Caki2 (cell line): Measurements from ENCODE around the gene LZTFL1. TPM values are rescaled to one million over a fixed set of nuclear protein-coding genes. Genes with fewer than 3 reads are reported as not detected.
"Not testable (repeated sequence)": the region's sequence is repeated elsewhere in the genome, so short reads cannot be mapped to it uniquely, and the experiment has no call there.

ENCODE experiments used
- DNase-seq: peaks from one replicate; pipeline ENCODE4 v3.0.0-alpha.2; 2015; ENCODE audit warnings: low read depth
- in situ Hi-C: cut with HindIII; loops from 2 replicates; pipeline ENCODE4 v1.10.0; 2016; ENCODE audit warnings: low sequenced_read_pairs, low pct_unique_long_range_greater_than_20kb, mixed read lengths
- total RNA-seq: library from RNA; depleted of rRNA; stranded (reverse); fragments of >200 nt; shearing (Covaris generic); gene quantifications from 2 replicates; pipeline ENCODE4 v1.2.3, GENCODE V29; 2014; ENCODE audit warnings: low replicate concordance

The LZTFL1 gene
- total RNA-seq, 1 experiment from 2014 or later = 39.5 TPM

DNA sequence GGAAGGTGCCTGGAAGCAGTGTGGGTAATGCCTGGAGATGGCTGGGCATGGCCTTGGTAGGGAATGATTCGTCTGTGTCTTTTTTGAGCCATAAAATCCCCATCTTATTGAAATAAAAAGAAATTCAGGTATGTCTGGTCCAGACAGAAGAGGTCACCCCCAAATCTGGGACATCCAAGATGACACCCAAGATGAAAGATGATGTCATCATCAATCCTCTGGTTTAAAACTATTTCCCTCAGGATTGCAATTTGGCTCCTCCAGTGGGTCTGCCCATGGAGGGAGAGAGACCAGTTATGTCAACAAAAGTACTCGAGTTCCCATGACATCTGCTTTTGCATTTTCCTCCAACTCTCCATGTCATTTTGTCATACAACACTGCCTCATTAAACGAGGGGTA, 27.7 kb upstream of the LZTFL1 start:
- DNase-seq = no peak
- in situ Hi-C loops = no loop called here

DNA sequence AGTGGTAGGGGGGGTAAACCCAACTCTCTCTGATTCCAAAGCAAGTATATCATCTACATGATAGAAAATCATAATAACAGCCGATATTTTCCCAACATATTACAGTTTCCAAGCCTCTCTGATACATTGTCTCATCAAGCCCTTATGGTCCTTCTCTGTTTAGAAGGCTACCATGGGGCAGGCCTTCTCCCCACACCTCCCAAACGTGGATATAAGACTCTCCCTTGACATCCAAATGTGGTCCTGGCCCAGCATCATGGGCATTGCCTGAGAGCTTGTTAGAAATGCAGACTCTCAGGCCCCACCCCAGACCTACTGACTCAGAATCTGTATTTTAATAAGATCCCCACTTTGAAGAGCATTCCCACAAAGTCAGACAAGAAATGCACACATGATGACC, 26.7 kb upstream of the LZTFL1 start:
- in situ Hi-C loops = no loop called here
- no peak for DNase-seq

DNA sequence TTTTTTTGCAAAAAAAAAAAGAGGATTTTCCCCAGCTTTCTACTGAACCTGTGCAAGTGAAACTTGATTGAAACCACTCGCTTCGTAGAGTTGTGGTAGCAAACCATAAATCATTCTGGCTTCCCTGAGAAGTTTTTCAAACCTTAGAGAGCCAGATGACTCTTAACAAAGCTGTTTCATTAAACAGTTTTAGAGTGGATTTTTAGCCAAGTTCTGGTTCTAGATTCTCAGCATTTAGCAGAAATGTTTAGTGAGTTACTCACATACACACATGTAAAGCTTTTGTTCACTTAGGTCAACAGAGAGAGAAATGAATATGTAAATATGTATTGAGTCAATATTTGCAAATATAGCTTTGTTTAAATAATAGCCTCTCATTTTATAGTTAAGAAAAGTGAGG, 26.3 kb upstream of the LZTFL1 start:
- DNase-seq = no peak
- in situ Hi-C loops = no loop called here

DNA sequence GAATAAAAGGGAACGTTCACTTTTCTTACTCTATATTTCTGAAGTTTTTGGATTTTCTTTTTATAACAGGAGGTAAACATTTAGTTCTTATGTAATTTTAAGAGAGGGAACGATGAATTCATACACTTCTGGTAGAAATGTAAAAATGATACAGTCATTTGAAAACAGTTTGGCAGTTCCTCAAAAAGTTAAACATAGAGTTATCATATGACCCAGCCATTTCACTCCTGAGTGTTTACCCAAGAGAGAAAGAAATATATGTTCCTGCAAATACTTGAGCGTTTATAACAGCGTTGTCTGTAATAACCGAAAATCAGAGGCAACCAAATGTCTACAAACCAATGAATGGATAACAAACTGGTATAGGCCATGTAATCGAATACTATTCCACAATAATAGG, 23.6 kb upstream of the LZTFL1 start:
- in situ Hi-C loops = no loop called here
- DNase-seq = no peak

DNA sequence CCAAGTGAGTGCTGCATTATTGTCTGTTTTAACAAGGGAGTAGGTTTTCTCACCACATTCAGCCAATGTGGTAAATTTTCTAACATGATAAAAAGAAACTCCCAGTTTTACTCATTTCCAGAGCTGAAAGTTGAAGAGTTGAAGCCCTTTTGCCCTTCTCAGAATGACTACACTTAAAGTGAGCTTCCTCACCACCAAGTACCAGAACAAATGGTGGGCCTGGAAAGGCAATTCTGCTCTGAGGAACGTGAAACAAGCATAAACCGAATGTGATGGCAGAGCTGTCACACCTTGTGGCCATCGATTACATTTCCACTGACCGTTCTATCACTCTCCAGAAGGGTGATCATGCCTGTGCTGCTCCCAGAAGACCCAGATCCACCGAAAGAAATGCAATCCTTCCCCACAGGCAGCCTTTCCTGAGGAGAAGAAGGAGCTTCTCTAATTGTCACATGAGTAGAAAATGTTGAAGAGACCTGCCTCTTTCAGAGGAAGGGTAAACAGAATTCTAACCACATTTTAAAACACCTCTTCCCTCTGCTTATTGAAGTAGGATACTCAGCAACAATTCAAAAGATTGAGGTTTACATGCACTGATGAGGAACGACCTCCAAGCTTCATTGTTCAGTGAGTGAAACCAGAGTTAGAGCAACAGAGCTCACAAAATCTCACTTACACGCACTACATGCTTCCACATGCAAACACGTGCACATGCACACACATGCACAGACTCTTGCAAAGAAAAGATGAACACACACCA, 23.0 kb upstream of the LZTFL1 start:
- in situ Hi-C loops = no loop called here
- DNase-seq = no peak

DNA sequence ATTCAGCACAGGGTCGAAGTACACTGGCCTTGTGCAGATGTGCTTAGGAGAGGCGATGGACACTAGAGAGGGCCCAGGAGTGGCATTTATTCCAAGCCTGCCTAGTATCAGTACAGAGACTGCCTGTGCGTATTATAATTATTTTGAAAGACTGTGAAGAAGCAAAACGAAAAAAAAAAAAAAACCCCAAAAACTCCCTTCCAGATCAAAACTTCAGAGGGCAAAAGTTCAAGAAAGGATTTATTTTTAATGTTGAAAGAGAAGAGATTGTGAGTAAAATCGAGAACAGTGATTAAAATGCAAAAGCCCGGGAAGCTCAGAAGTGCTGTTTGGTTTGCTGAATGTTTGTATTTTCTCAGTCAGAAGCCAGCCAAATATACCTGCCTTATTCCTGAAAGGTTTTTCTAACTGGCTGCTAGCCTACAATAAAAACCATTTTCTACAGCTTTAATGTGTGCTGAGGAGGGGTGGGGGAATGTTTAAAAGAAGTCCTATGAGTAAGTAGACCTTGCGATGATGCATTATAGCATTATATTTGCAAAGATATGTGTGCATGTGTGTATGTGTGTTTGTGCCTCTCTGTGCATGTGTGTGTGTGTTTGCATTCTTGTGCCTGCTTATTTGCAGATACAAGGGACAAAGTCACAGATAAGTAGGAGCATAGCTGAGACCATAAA, 19.3 kb upstream of the LZTFL1 start:
- DNase-seq = no peak
- in situ Hi-C loops = no loop called here

DNA sequence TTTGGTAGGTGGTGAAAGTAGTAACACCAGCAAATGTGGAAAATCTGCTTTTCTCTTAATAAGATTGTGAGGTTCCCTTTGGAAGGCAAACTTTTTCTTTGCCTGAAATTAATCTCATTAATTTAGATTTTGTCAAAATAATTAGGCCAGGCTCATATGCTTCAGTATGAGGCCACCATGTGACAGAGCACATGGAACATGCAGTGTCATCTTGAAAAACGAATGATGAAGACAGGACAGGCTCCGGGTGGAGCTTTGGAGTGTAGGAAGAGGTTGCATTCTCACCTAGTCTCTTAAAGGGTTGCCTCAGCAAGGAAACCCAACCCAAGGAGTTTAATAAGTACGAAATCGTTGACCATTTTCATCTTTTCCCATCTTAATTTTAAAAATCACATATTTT, 18.6 kb upstream of the LZTFL1 start:
- in situ Hi-C loops = no loop called here
- DNase-seq = no peak

DNA sequence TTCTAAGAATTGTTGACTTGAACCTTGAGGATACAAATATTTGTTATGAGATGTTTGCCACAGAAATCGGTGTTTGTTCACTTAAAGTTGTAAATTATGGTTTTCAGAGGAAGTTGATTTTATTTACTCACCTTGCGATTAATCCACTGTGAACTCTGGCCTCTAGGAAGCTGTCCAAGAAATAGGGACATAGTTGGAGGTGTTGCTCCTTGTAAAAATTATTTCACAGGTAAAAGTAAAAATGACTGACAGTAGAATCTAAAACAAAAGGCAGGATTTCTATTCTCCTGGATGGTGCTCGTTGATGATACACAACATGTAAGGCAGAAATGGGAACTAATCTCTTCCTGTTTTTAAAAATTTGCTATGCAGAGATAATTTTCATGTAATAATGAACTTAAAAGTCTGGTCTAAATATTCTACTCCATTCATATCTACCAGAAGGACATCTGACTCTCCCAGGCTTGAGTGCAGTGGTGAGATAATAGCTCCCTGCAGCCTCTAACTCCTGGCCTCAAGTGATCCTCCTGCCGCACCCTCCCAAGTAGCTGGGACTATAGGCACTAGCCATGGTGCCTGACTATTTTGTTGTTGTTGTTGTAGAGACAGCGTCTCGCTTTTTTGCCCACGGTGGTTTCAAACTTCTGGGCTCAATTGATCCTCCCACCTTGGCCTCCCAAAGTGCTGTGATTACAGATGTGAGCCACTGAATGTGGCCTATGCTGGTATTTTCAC, 17.1 kb upstream of the LZTFL1 start:
- in situ Hi-C loops = no loop called here
- no peak for DNase-seq

DNA sequence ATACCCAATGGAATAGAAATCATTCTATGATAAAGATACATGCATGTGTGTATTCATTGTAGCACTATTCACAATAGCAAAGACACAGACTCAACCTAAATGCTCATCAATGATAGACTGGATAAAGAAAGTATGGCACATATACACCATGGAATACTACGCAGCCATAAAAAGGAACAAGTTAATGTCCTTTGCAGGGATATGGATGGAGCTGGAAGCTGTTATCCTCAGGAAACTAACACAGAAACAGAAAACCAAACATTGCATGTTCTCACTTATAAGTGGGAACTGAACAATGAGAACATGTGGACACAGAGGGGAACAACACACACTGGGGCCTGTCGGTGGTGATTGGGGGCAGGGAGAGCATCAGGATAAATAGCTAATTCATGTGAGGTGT, 15.1 kb upstream of the LZTFL1 start:
- DNase-seq, in situ Hi-C loops: not testable (repeated sequence)

DNA sequence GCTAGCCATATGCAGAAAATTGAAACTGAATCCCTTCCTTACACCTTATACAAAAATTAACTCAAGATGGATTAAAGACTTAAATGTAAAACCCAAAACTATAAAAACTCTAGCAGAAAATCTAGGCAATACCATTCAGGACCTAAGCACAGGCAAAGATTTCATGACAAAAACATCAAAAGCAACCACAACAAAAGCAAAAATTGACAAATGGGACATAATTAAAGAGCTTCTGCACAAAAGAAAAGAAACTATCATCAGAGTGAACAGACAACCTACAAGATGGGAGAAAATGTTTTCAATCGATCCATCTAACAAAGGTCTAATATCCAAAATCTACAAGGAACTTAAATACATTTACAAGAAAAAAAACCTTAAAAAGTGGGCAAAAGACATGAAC, 14.4 kb upstream of the LZTFL1 start:
- DNase-seq, in situ Hi-C loops: not testable (repeated sequence)

DNA sequence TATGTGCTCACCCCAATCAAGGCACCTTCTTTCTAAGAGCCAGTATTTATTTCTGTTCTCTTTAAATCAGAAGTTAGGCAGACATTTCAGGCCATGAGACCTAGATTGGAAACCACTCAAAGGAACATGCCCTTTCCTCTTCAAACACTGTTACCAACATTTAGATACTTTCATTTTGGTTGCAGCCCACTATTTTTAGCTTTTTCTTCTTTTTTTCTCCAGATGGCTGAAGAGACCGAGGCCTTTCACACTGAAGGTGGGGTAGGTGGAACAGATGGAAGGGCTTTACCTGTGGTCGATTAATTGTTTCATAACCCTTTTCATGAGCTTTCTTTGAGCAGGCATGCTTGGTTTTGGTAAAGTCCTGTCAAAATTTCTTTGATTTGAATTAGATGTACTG, 10.9 kb upstream of the LZTFL1 start:
- in situ Hi-C loops = no loop called here
- DNase-seq = no peak

DNA sequence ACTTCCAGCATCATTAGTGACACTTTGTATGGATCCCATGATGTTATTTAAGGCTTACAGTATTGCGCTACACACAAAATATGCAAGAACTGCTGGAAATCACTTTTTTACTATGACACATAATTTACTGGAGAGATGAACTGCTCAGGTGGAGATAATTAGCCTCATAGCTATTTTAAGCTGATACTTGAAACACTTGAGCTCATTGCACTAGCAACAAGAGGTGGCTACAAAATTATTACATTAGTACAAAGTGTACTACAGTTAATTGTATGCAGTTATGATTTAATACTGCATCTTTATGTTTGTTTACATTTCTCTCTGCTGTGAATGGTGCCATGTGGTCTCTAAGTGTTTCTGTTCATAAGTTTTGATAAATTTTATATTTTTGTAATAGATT, 6.5 kb upstream of the LZTFL1 start:
- no peak for DNase-seq
- in situ Hi-C loops = no loop called here

DNA sequence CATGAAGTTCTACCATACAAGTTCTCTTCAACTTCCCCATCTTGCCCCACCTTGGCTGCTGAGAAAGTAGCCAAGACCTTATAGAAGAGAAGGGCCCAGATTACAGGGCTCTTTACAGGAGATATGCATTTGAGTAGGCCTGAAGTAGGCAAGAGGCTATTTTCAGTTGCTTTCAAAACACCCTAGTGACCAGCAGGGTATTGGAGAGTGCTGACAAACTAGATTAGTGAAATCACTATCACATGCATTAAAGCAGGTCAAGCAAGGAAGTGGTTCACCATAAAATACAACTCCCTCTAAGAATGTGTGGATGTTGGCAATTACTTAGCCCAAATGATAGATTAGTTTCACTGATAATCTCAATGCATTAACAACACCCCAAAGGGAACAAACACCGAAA, 2.7 kb upstream of the LZTFL1 start:
- in situ Hi-C loops = no loop called here

DNA sequence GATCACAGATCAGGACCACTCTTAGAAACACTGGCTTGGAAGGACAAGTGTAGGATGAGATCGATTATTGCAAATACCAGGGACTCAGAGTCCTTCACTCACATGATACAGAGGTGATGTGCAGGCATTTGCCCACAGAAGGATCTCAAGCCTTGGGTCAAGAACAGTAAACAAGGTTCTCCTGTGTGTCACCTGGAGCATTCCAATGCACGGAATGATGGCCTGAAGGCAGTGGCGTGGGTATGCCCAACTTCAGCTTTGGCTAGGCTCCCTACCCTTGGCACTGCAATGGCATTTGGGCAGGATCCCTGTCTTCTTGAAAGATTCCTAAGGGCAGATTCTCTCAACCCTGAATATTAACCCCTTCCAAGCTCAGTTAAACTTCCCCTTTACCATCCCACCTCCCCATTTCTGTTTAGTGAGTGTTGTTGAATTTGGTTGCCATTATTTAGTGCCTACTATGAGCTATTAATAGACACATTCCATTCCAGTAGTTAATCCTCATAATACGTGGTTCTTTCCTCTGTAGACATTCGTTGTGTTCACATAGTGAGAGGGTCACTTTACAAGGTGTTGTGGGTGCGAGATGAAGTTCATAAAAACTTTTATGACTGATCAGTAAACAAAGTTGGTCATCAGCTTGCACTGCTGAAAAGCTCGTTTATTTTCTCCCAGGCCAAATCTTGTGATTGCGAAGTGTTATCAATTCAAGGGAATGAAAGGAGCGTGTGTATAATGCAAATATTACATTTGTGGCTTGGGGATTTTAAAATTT, 1.1 kb upstream of the LZTFL1 start:
- in situ Hi-C loops = no loop called here
- no peak for DNase-seq

More for the DNA sequence above, 2.7 kb upstream of the LZTFL1 start:
- no peak for DNase-seq

DNA sequence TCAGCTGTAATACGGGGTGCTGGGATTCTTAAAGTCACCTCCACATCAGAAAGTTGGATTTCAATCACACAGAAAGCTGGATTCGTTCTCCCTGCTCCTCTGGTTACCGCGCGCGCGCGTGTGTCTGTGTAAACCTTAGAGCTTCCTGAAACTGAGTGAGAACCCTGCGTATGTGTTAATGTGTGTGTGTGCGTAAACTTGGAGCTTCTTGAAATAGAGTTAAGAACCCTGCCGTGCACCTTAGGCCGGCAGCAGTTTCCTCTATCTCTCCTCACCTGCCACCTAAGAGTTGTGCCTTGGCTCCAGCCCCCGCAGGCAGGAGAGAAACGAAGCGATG, 531 bp downstream of the LZTFL1 start:
- no peak for DNase-seq
- in situ Hi-C loops = no loop called here

DNA sequence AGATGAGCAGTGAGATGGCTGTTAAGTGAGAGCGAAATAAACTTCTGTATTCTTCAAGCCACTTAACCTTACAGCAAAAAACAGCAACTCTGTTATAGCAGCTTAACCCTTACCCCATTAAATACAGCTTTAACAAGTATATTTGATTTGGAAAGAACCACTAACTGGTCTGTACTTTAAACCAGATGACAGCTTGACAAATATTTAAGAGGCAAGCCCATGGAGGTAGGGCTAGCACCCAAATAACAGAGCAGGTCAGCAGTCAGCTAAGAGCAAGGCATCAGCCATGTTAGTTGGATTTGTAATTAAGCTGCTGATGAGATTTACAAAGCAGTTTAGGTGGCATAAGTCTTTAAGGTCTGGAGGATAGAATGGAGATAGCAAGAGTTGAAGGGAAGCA, 3.5 kb downstream of the LZTFL1 start:
- DNase-seq = no peak
- in situ Hi-C loops = no loop called here

DNA sequence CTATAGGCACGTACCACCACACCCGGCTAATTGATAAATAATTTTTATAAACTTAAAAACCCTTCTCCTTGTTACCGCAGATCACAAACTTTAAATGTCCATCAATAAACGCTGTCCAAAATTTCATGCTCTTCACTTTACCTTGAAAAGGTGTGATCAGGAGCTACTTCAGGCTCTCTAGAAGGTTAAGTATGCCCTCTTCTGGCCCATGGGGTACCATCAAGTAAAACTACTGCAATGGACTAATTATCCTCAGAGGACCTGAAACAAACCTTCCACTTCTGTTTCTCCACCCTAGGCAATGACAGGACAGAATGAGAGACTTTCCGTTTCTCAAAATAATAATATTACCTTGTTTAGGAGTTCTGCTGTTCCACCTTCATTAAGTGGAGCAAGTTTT, 9.2 kb downstream of the LZTFL1 start:
- in situ Hi-C loops = no loop called here
- no peak for DNase-seq

DNA sequence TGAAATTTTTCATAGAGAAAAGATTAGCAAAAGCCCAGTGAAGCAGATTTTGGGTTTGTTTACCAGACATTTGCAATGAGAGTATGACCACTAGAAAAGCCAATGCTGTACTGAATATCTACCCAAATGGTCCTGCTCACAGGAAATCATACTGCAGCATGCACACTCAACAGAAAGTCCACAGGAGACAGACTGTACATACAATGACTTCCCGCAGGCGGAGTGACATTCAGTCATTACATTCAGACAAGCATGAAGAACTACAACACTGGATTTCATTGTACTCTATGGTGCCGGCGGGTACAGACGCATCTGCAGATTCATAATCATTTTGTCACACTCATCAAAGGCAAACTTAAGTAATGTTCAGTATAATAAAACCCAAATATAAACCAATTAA, 11.8 kb downstream of the LZTFL1 start:
- DNase-seq = no peak
- in situ Hi-C loops = no loop called here

DNA sequence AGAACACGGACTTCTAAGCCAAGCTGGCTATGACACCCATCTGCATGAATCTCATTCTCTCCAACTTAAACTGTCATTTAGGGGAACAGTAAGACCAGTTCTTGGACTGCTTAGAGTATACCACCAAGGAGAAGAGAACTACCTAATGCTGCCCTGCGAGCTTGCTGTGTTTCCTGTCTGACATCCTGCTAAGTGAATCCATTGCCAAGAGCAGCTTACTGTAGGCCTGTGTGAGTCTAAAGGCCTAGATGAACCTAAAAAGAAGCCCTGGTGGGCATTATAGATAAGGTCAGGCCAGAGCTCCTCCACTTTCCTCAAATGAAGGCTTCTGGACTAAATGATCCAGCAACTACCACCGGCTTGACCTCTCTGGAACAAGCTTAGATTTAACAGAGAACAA, 15.0 kb downstream of the LZTFL1 start:
- no peak for DNase-seq
- in situ Hi-C loops = no loop called here
